ENCODE data around the gene APOBEC3F. TPM values are rescaled to one million over a fixed set of nuclear protein-coding genes. Genes with fewer than 3 reads are reported as not detected.

The APOBEC3F gene
- total and polyA plus RNA-seq, 2 of the 13 experiments (the other 11 are each of a cell fraction or from before 2014, with no cell fraction given): 2.9 to 3.7 TPM

DNA sequence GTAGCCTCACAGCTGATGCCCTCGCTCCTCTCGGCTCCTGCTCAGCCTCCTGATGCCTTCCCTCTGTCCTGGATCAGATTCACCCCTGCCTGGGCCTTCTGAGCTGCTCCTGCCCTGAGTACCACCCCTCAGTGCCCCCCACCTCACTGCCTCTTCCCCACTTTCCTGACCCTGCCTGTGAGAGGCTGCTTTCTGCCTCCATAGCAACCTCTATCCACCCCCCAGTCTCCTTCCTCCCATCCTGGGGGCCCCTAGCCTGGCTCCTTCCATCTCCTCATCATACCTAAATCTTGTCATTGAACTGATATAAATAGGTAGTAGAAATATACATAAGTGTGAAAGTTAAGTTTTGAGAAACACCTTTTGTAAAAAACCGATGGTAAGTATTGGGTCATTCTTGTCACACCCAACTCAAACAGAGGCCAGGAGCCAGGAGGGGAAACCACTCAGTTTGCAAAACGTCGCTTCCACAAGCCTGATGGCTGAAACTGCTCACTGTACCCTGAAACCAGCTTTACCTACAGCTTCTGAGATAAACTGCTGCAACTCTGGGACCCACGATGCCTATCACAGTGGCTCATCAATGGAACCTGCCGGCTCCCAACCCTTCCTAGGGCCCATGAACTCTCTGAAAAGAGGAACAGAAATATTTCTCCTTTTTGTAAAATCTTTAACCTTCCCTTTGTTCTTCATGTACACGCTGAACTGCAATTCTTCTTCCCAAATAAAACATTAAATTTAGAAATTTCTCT is 51.6 kb downstream of the APOBEC3F start:
- no peak for FAIRE-seq
- TF ChIP-seq SRF (IDR thresholded peaks at IDR 0.05; ENCODE audit: low read depth, low read length) (no peak), HNRNPK (IDR thresholded peaks at IDR 0.05; ENCODE audit: low read depth, low read length, poor library complexity, severe bottlenecking) (no peak), SRSF1 (optimal IDR thresholded peaks at IDR 0.05; ENCODE audit: low read depth, low read length) (no peak), JUND (CRISPR knock-in tag; IDR thresholded peaks at IDR 0.05) (no peak), ZNF230 (CRISPR knock-in tag; IDR thresholded peaks at IDR 0.05) (no peak), HDAC6 (IDR thresholded peaks at IDR 0.05; ENCODE audit: low read depth, low read length) (no peak), HMGA1 (CRISPR knock-in tag; conservative IDR thresholded peaks at IDR 0.05) (no peak), ZNF547 (CRISPR knock-in tag; IDR thresholded peaks at IDR 0.05) (no peak), SIN3A (IDR thresholded peaks at IDR 0.05; ENCODE audit: borderline replicate concordance, low read depth, low read length) (no peak), ZFP36L1 (CRISPR knock-in tag; IDR thresholded peaks at IDR 0.05) (no peak), ZNF430 (CRISPR knock-in tag; IDR thresholded peaks at IDR 0.05) (no peak), ZNF263 (CRISPR knock-in tag; IDR thresholded peaks at IDR 0.05) (no peak), PCBP1 (IDR thresholded peaks at IDR 0.05; ENCODE audit: borderline replicate concordance, low read depth, low read length) (no peak)
- TF ChIP-seq, protein P1, sequence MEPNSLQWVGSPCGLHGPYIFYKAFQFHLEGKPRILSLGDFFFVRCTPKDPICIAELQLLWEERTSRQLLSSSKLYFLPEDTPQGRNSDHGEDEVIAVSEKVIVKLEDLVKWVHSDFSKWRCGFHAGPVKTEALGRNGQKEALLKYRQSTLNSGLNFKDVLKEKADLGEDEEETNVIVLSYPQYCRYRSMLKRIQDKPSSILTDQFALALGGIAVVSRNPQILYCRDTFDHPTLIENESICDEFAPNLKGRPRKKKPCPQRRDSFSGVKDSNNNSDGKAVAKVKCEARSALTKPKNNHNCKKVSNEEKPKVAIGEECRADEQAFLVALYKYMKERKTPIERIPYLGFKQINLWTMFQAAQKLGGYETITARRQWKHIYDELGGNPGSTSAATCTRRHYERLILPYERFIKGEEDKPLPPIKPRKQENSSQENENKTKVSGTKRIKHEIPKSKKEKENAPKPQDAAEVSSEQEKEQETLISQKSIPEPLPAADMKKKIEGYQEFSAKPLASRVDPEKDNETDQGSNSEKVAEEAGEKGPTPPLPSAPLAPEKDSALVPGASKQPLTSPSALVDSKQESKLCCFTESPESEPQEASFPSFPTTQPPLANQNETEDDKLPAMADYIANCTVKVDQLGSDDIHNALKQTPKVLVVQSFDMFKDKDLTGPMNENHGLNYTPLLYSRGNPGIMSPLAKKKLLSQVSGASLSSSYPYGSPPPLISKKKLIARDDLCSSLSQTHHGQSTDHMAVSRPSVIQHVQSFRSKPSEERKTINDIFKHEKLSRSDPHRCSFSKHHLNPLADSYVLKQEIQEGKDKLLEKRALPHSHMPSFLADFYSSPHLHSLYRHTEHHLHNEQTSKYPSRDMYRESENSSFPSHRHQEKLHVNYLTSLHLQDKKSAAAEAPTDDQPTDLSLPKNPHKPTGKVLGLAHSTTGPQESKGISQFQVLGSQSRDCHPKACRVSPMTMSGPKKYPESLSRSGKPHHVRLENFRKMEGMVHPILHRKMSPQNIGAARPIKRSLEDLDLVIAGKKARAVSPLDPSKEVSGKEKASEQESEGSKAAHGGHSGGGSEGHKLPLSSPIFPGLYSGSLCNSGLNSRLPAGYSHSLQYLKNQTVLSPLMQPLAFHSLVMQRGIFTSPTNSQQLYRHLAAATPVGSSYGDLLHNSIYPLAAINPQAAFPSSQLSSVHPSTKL (CRISPR knock-in tag; IDR thresholded peaks at IDR 0.05): no peak
- TF ChIP-seq, protein P2, sequence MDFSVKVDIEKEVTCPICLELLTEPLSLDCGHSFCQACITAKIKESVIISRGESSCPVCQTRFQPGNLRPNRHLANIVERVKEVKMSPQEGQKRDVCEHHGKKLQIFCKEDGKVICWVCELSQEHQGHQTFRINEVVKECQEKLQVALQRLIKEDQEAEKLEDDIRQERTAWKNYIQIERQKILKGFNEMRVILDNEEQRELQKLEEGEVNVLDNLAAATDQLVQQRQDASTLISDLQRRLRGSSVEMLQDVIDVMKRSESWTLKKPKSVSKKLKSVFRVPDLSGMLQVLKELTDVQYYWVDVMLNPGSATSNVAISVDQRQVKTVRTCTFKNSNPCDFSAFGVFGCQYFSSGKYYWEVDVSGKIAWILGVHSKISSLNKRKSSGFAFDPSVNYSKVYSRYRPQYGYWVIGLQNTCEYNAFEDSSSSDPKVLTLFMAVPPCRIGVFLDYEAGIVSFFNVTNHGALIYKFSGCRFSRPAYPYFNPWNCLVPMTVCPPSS (IDR thresholded peaks at IDR 0.05): no peak
- H3K27ac ChIP-seq (ENCODE audit: extremely low read length, insufficient read depth, low read length): no peak overlapping the region
- H2AFZ ChIP-seq (ENCODE audit: low read length): no peak overlapping the region
- no peaks in the 10 kb centered on the region for H3K9me3 ChIP-seq (ENCODE audit: low read length)
- BruUV-seq (replicated peaks): no TSS peak
- peaks cover 12 to 57% of the 10 kb centered on the region in 2 experiments; a peak in 4 of 5 replicates for H3K27me3 ChIP-seq (ENCODE audit: control insufficient read depth in 1 of 2, insufficient read depth in 2 of 2, low read length in 2 of 2)
- WGBS (ENCODE audit: low lambda C conversion rate): 12% methylated on average over 8 of the region's 8 CpGs
- no peak overlapping the region for H3K4me2 ChIP-seq (ENCODE audit: low read depth, low read length)
- H3K4me3 ChIP-seq (replicated peaks in 1 of 3; ENCODE audit: insufficient read depth in 1 of 3, low read depth in 2 of 3, low read length in 3 of 3): no peak overlapping the region
- ATAC-seq: no peak
- peaks cover 12% of the 10 kb centered on the region for H3K4me1 ChIP-seq (ENCODE audit: insufficient read depth, low read length)
- no peaks in the 10 kb centered on the region for H4K20me1 ChIP-seq (ENCODE audit: insufficient read depth, low read length)
- in situ Hi-C loops (cut with HindIII; ENCODE audit: extremely low pct_ligation_motif_present, low pct_unique_long_range_greater_than_20kb) (no loop called here), intact Hi-C loops (cut with micrococcal nuclease; ENCODE audit: unreplicated experiment) (no loop called here)
- no peak for DNase-seq (ENCODE audit: low spot score)
- no peak overlapping the region for H3K9ac ChIP-seq (ENCODE audit: insufficient read depth, low read depth, low read length)
- no peaks in the 10 kb centered on the region for H3K36me3 ChIP-seq (replicated peaks in 1 of 2; ENCODE audit: control insufficient read depth in 1 of 2, insufficient read depth in 2 of 2, low read length in 2 of 2)
- ChIA-PET POLR2A (no interaction called here), CTCF (ENCODE audit: low intra/inter-chr PET ratio, low total read pairs) (no interaction called here)
- H3K79me2 ChIP-seq (ENCODE audit: insufficient read depth, low read length): no peaks in the 10 kb centered on the region
